IPS-NIHi11 (cell line): ENCODE measurements around the gene SLC35F1.
A peak's percentile ranks its signal among the peaks of the same experiment; 100 is the strongest.
"Not testable (repeated sequence)": the region's sequence is repeated elsewhere in the genome, so short reads cannot be mapped to it uniquely, and the experiment has no call there.

Source experiments
- DNase-seq: peaks from one replicate; pipeline ENCODE4 v3.0.0; 2012; ENCODE audit warnings: mixed read lengths, low spot score

Gene SLC35F1

GRCh38 chr6:117927866-117928265 lies 20.8 kb downstream of the SLC35F1 start:
- DNase-seq = no peak

GRCh38 chr6:117928833-117929232 lies 21.8 kb downstream of the SLC35F1 start:
- no peak for DNase-seq

- no peak for DNase-seq
Measured at GRCh38 chr6:117929501-117929900, 22.4 kb downstream of the SLC35F1 start.

DNA sequence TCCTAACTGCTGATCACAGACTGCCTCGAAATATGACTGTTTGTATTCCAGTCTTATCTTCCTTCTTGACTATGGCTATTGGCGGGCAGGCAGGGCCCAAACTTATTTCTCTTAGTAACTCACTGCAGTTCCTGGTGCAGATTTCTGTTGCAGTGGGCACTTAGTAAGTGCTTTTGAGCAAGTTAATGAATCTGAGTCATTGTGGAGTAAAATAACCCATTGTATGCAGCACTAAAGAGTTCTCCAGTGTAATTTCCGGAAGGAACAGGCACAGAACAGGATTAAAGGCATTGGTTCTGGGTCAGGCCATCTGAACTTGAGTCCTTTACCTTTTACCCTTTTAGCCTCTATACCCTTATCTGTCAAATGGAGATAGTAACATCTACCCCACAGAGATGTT lies 23.6 kb downstream of the SLC35F1 start:
- no peak for DNase-seq

GRCh38 chr6:117932001-117932400 lies 24.9 kb downstream of the SLC35F1 start:
- no peak for DNase-seq

DNA sequence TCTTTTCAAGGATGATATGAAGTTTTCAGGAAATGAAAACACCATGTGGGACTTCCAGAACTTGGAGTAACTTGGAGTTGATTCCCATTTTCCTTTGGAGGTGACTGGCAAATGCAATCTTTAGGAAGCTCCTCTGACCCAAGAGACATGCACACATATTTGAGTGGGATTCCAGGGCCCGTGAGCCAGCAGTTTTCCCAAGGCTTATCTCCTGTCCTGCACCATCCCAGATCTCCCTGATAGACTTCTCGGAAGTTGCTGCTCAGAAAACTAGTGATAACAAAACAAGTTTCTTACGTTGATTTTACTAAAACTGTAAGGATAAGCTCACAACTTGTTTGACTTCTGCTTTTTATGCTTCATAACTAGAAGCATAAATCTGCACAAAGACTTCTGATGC lies 25.6 kb downstream of the SLC35F1 start:
- DNase-seq = no peak

DNA sequence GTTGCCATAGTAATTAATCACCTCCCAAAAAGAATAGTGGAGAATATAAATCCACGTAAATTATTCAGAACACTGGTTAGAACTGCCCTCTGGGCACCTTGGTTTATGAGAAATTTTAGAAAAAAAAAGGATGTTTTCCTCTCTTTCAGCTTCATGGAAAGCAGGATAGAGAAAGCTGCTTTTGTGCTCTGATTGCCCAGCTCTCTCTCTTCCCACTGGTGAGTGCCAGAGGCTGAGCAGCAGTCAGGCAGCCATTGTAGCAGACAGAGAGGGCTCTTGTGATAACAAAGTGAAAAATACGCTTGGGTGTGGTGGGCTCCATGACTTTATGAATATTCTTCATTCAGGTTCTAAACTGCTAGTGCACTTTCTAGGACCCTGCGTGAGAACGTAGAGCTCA lies 26.4 kb downstream of the SLC35F1 start:
- DNase-seq = no peak

DNA sequence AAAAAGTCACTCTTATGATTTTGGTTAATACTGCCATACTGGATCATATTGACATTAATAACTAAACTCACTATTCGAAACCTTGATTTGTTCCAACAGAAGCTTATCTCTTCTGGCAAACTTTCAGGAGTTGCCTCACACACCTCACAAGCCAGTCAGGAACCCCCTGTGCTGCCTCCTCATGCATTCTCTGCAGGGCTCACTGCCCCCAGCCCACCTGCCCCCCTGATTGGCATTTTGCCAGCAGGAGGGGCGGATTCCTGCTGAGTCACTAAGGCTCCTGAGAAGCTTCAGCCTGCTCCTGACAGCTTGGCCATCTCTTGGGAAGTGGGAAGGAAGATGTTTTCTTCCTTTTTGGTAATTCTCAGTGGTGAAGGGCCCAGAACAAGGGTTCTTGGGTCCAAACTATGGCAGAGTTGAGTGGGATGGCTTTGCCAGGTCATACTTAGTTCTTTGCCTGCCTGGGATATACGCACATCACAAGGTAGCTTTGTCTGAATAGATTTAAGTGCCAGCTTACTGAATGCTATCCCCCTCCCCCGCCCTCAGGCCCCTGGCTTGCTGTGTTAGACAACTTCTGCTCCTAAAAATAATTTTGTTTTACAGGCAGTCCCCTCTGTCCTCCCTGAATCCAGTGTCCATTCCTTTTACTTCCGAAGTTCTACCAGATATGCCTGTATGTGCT lies 31.4 kb downstream of the SLC35F1 start:
- peak; percentile 14 for DNase-seq

DNA sequence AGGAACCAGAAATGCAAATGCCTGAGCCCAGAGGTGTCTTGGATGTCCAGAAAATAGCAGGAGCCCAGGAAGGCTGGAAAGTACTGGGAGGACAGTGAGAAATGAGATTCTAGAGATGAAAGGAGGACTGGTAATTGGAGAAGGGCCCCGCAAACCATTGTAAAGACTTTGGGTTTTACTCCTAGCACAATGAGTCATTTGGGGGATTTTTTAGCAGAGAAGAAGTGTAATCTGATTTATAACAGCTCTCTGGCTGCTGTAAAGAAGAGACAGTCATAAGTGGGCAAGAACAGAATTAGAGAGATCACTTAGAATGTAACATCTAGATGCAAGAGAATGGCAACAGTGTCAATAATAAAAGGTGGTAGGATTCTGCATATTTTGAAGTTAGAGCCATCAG lies 40.2 kb downstream of the SLC35F1 start:
- no peak for DNase-seq

DNA sequence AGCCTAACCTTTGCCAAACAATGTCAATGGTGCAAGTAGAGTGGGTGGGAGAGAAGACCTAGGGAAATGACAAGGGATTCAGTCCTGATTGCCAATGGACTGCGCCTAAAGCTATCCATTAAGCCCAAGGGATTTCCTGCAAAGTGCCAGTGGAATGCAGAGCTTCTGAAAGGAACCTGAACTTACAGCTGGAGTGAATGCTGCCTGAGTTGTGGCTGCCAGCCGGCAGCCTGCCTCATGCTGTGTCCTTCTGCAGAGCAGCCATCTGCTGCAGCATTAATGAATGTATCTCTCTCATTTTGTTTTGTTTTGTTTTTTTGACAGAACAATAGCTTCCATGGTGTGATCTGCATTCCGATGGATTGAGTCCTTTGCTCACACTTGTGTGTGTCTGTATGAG lies 44.7 kb downstream of the SLC35F1 start:
- DNase-seq = peak; percentile 65

GRCh38 chr6:117955684-117956256 lies 48.7 kb downstream of the SLC35F1 start:
- DNase-seq = no peak

DNA sequence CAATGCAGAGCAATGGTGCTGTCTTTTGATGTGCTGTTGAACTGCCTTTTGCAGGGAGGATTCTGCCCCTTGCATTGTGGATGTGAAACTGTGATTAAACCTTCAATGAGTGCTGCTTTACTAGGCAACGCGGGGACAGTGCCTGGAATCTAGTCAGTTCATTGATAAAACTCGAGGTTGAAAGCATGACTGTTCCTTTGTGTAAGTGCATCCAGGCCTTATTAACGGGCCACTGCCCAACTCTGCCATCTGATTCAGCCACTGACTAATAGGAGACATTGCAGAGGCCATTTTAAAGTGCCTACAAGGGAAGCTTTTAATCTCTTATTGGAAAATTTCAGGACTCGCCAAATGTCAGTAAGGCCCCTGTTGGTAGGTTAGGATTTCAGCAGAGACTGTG lies 49.3 kb downstream of the SLC35F1 start:
- no peak for DNase-seq

DNA sequence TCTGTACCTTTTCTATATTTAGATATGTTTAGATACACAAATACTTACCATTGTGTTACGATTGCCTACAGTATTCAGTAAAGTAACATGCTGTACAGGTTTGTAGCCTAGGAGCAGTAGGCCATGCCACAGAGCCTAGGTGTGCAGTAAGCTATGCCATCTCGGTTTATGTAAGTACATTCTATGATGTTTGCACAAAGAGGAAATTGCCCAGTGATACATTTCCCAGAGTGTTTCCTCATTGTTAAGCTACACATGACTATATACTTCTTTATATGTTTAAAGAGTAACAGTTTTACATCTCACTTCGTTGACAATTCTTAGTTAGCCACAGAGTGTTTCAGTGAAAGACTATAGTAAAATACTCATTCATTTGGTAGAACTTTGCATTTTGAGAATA lies 51.5 kb downstream of the SLC35F1 start:
- DNase-seq = no peak

- DNase-seq = no peak
Measured at GRCh38 chr6:117960877-117961276, 53.8 kb downstream of the SLC35F1 start.

GRCh38 chr6:117961301-117961700 lies 54.2 kb downstream of the SLC35F1 start:
- no peak for DNase-seq

DNA sequence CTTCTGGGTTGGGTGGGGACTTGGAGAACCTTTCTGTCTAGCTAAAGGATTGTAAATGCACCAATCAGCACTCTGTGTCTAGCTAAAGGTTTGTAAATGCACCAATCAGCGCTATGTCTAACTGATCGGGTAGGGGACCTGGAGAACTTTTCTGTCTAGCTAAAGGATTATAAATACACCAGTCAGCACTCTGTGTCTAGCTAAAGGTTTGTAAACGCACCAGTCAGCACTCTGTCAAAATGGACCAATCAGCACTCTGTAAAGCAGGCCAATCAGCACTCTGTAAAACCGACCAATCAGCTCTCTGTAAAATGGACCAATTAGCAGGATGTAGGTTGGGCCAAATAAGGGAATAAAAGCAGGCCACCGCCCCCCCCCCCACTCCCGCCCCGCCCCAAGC lies 58.7 kb downstream of the SLC35F1 start:
- DNase-seq = not testable (repeated sequence)

DNA sequence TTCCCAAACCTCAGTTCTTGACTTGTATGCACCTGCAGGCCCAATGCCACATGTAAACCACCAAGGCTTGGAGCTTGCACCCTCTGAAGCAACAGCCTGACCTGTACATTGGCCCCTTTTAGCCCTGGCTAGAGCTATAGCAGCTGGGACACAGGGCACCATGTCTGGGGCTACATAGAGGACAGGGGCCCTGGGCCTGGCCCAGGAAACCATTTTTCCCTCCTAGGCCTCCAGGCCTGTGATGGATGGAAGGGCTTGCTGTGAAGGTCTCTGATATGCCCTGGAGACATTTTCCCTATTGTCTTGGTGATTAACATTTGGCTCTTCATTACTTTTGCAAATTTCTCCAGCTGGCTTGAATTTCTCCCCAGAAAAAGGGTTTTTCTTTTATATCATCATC lies 64.6 kb downstream of the SLC35F1 start:
- no peak for DNase-seq

DNA sequence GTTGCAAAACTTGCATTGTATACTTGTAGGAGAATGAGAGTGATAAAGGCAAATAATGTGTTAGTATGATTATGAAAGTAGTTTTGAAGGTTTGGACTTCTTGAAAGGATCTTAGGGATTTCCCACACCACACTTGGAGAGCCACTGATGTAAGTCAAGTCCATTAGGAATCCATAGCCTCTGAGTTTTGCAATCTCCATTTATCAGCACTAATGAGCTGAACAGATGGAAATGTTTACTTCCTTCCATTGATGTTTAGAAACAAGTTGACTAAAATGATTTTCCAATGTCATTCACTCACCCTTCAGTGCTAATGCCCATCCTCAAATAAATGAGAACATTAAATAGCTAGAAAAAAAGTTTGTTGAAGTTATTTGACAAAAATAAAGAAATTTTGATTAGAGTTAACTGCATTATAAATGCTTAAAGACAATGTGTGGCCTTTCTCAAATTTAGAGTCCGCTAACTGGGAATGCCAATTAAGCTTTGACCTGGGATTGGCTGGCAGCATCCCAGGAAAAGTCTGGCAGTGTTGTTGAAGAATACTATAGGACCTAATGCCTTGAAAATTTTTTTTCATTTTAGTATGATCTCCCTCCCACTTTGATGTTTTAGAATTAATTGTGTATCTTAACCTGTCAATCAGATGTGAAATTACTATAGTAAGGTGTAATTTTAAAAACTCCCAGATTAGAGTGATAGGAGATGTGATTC lies 68.0 kb downstream of the SLC35F1 start:
- DNase-seq = no peak

DNA sequence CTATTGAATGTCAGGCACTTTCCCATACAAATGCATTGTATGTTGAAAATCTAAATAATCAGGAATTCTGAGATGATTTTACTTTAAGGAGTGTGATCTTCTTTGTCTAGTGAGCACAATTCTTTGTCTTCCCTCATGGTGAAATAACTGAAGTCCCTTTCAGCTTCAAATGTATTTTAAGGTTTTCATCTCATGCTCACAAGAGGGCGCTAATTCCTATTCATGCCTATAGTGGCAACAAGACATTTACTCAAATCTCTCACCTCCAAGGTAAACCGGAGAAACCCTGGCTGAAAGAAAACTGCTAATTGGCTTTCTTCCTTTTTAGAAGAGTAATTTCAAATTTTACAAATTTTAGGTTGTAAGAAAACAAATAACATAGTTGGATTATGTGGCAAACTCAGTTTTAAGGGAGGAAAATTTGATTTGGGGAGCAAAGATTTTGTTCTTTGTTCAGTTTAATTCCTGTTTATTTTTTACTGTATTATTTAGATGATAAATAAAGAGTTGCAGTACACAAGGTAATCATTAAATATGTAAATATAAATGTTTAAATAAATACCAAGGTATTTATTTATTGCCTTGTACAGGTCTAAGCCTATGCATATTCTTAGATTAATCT lies 69.1 kb downstream of the SLC35F1 start:
- DNase-seq = peak; percentile 63

GRCh38 chr6:117985916-117986315 lies 78.9 kb downstream of the SLC35F1 start:
- no peak for DNase-seq

GRCh38 chr6:117986396-117986795 lies 79.3 kb downstream of the SLC35F1 start:
- DNase-seq = no peak

GRCh38 chr6:117989086-117989485 lies 82.0 kb downstream of the SLC35F1 start:
- no peak for DNase-seq

DNA sequence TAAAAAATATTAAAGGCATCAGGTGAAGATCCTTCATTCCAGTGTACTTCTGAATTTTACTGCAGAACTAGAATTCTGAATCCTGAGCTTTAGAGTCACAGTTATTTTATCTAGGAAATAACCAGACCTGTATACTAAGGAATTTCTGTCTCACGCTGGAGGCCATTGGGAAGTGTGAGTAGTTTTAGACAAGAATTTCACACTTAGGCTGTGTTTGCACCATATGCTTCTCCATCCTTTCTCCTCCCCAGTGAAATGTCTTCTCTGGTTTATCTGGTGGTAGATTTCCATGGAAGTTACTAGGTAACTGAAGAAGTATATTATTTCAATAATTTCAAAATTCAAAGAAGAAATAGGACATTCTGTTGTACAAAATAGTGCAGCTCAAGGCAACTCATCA lies 83.1 kb downstream of the SLC35F1 start:
- no peak for DNase-seq
